GM21619 (cell line): ENCODE measurements around the gene C1orf226.
"Not testable (repeated sequence)": the region's sequence is repeated elsewhere in the genome, so short reads cannot be mapped to it uniquely, and the experiment has no call there.

ENCODE experiments used
- ATAC-seq: cut with Tn5 transposase; IDR thresholded peaks from one replicate; pipeline ENCODE4 v1.9.1; 2021; ENCODE audit not compliant: unreplicated experiment

C1orf226 gene

GRCh38 chr1:162381383-162381782 lies at the start of gene C1orf226:
Gene C1orf226, plus strand, starts transcription at chr1:162381728. Its CDS starts 174 bp downstream, at chr1:162381902.
- ATAC-seq, result no peak

GRCh38 chr1:162333991-162334390 lies 47.5 kb upstream of the C1orf226 start:
- ATAC-seq, result no peak

- ATAC-seq, result no peak
Observed at GRCh38 chr1:162335126-162335525, 46.4 kb upstream of the C1orf226 start.

GRCh38 chr1:162336621-162337285 lies 44.8 kb upstream of the C1orf226 start:
- no peak for ATAC-seq

GRCh38 chr1:162342452-162342983 lies 39.0 kb upstream of the C1orf226 start:
- ATAC-seq, result no peak

- no peak for ATAC-seq
Observed at GRCh38 chr1:162343470-162343869, 38.1 kb upstream of the C1orf226 start.

- no peak for ATAC-seq
Observed at GRCh38 chr1:162347281-162347680, 34.2 kb upstream of the C1orf226 start.

GRCh38 chr1:162349635-162350330 lies 31.7 kb upstream of the C1orf226 start:
- ATAC-seq, result no peak

- ATAC-seq, result no peak
Observed at GRCh38 chr1:162351246-162351842, 30.2 kb upstream of the C1orf226 start.

GRCh38 chr1:162351874-162352273 lies 29.7 kb upstream of the C1orf226 start:
- ATAC-seq, result not testable (repeated sequence)

- ATAC-seq, result no peak
Observed at GRCh38 chr1:162353078-162353477, 28.4 kb upstream of the C1orf226 start.

GRCh38 chr1:162353702-162354101 lies 27.8 kb upstream of the C1orf226 start:
- no peak for ATAC-seq

GRCh38 chr1:162357681-162358266 lies 23.8 kb upstream of the C1orf226 start:
- ATAC-seq, result no peak

GRCh38 chr1:162358928-162359327 lies 22.6 kb upstream of the C1orf226 start:
- ATAC-seq, result no peak

GRCh38 chr1:162359523-162360236 lies 21.8 kb upstream of the C1orf226 start:
- no peak for ATAC-seq

GRCh38 chr1:162360237-162360873 lies 21.2 kb upstream of the C1orf226 start:
- ATAC-seq, result no peak

- ATAC-seq, result no peak
Observed at GRCh38 chr1:162360874-162361260, 20.7 kb upstream of the C1orf226 start.

GRCh38 chr1:162361349-162361748 lies 20.2 kb upstream of the C1orf226 start:
- ATAC-seq, result peak; percentile 47

- ATAC-seq, result no peak
Observed at GRCh38 chr1:162363823-162364222, 17.7 kb upstream of the C1orf226 start.

- no peak for ATAC-seq
Observed at GRCh38 chr1:162364498-162364897, 17.0 kb upstream of the C1orf226 start.
